Measurements from ENCODE around the gene ARL5A. TPM values are rescaled to one million over a fixed set of nuclear protein-coding genes. Genes with fewer than 3 reads are reported as not detected.
"Not testable (repeated sequence)": the region's sequence is repeated elsewhere in the genome, so short reads cannot be mapped to it uniquely, and the experiment has no call there.

ARL5A gene, protein sequence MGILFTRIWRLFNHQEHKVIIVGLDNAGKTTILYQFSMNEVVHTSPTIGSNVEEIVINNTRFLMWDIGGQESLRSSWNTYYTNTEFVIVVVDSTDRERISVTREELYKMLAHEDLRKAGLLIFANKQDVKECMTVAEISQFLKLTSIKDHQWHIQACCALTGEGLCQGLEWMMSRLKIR
- total RNA-seq (2013) = 70.3 TPM
- polyA plus RNA-seq (10 to 100 TPM; 21.3 to 85.8 (median 74.5) TPM), polyA minus RNA-seq (23.7 and 40.2 TPM in 2 replicates), total RNA-seq (7.2 to 76.5 (median 38.6) reads per million in 11 experiments)

DNA sequence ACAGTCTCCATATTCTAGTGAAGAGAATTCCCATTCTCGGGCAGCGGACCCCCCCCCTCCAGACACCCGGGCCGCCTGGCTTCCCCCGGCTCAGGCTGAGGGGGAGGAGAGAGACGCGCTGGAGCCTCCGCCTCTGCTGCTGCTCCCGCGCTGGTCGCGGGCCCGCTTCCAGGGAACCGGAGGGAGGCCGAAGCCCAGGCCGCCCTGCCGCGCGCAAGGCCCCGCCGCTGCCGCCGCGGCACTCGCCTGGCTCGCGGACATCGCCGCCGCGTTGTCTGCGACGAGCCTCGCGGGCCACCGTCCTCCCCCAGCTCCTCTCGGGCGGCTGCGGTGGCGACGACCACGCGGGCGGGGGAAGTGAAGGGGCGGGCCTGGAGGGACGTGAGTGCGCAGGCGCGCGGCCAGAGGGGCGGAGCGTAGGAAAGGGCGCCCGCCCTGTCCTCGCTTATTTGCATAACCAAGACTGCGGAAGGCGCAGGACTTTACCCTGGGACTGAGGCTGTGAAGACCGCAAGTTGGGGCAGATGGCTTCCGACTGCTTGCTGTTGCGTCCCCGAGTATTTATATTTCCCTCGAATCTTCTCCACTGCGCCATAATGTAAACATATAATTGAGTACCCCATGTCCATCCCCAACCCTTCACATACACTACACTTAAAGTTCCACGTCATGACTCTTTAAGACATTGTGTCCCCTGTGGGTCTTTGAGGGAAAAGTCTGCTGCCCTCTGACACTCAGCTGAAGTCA, at the start of gene ARL5A:
Gene ARL5A (minus strand): TSS at position 279 of the 747 bp plus-strand sequence. CDS start 245 bp downstream, at position 34.
- peak within 1 kb of the TSS; percentile 94 for H3K9ac ChIP-seq (ENCODE audit: insufficient read depth, low read length, poor library complexity, severe bottlenecking)
- H3K27ac ChIP-seq (ENCODE audit: low read depth in 1 of 2, low read length in 2 of 2) = peak within 1 kb of the TSS; percentile 53 to 93
- under 1% methylated on average over 51 of the region's 64 CpGs for WGBS (ENCODE audit: insufficient coverage)
- no peaks in the 10 kb centered on the region for H3K9me3 Mint-ChIP-seq
- intact Hi-C loops (cut with micrococcal nuclease) = loop anchor here (5.0 to 10.0 kb wide), 3 partner anchors 59 to 889 kb away; partner anchors contain the start of genes ARL6IP6 (in 1 of the 2) and PRPF40A (in 1 of the 2)
- TF ChIP-seq CTCF (IDR thresholded peaks at IDR 0.05) = no peak
- H3K4me1 Mint-ChIP-seq = peaks cover 44% of the 10 kb centered on the region
- no peaks in the 10 kb centered on the region for H3K27me3 ChIP-seq (ENCODE audit: control insufficient read depth in 2 of 2, insufficient read depth in 2 of 2, low read length in 2 of 2)
- H3K27ac Mint-ChIP-seq = peak within 1 kb of the TSS; percentile 81 to 96 (median 95)
- no peaks in the 10 kb centered on the region for H3K9me3 ChIP-seq (replicated peaks in 1 of 2; ENCODE audit: control insufficient read depth in 1 of 2, insufficient read depth in 1 of 2, low read length in 2 of 2)
- H3K36me3 Mint-ChIP-seq = peaks cover under 1 to 7% of the 10 kb centered on the region in 2 donors
- H3K4me3 Mint-ChIP-seq = peak within 1 kb of the TSS; percentile 96 to 98
- H3K79me2 ChIP-seq (ENCODE audit: insufficient read depth, low read length) = peaks cover 49% of the 10 kb centered on the region
- peak within 1 kb of the TSS; percentile 94 to 98 (median 95) for H3K4me3 ChIP-seq (replicated peaks in 1 of 3; ENCODE audit: low read depth in 2 of 3, low read length in 3 of 3)
- H3K27me3 Mint-ChIP-seq (ENCODE audit: low read depth in 3 of 3) = no peaks in the 10 kb centered on the region
- peak within 1 kb of the TSS; percentile 95 for H2AFZ ChIP-seq (ENCODE audit: insufficient read depth, low read depth, low read length, poor library complexity, severe bottlenecking)
- DNase-seq = peak; percentile 91 to 97 (median 96)
- H3K4me1 ChIP-seq (ENCODE audit: control insufficient read depth in 1 of 2, insufficient read depth in 2 of 2, low read length in 2 of 2) = peaks cover 22 to 23% of the 10 kb centered on the region in 2 donors
- H3K4me2 ChIP-seq (replicated peaks; ENCODE audit: extremely low read depth, low read length, poor library complexity, severe bottlenecking) = peak within 1 kb of the TSS; percentile 94
- peaks cover 25% of the 10 kb centered on the region for H4K20me1 ChIP-seq (ENCODE audit: insufficient read depth, low read length)
- H3K36me3 ChIP-seq (replicated peaks in 1 of 2; ENCODE audit: control insufficient read depth in 1 of 2, insufficient read depth in 2 of 2, low read length in 2 of 2) = peaks cover 0 to 4% of the 10 kb centered on the region in 2 donors

DNA sequence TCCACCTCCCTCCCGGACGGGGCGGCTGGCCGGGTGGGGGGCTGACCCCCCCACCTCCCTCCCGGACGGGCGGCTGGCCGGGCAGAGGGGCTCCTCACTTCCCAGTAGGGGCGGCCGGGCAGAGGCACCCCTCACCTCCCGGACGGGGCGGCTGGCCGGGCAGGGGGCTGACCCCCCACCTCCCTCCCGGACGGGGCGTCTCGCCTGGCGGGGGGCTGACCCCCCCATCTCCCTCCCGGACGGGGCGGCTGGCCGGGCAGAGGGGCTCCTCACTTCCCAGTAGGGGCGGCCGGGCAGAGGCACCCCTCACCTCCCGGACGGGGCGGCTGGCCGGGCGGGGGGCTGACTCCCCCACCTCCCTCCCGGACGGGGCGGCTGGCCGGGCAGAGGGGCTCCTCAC, 47.4 kb upstream of the ARL5A start:
- WGBS (ENCODE audit: insufficient coverage) = no CpG with 5 or more reads among the region's 34 CpGs
- H3K79me2 ChIP-seq (ENCODE audit: insufficient read depth, low read length); H3K36me3 ChIP-seq (replicated peaks in 1 of 2; ENCODE audit: control insufficient read depth in 1 of 2, insufficient read depth in 2 of 2, low read length in 2 of 2); H3K4me2 ChIP-seq (replicated peaks; ENCODE audit: extremely low read depth, low read length, poor library complexity, severe bottlenecking); H3K9me3 Mint-ChIP-seq; H3K27me3 Mint-ChIP-seq (ENCODE audit: low read depth in 3 of 3); DNase-seq; H3K36me3 Mint-ChIP-seq; H4K20me1 ChIP-seq (ENCODE audit: insufficient read depth, low read length); H3K27ac Mint-ChIP-seq; H2AFZ ChIP-seq (ENCODE audit: insufficient read depth, low read depth, low read length, poor library complexity, severe bottlenecking); intact Hi-C loops (cut with micrococcal nuclease); H3K27ac ChIP-seq (ENCODE audit: low read depth in 1 of 2, low read length in 2 of 2); H3K4me3 Mint-ChIP-seq; H3K4me3 ChIP-seq (replicated peaks in 1 of 3; ENCODE audit: low read depth in 2 of 3, low read length in 3 of 3); H3K9me3 ChIP-seq (replicated peaks in 1 of 2; ENCODE audit: control insufficient read depth in 1 of 2, insufficient read depth in 1 of 2, low read length in 2 of 2); H3K9ac ChIP-seq (ENCODE audit: insufficient read depth, low read length, poor library complexity, severe bottlenecking); H3K27me3 ChIP-seq (ENCODE audit: control insufficient read depth in 2 of 2, insufficient read depth in 2 of 2, low read length in 2 of 2): not testable (repeated sequence)
- H3K4me1 Mint-ChIP-seq = peaks cover 13% of the 10 kb centered on the region
- peaks cover 12 to 15% of the 10 kb centered on the region in 2 donors for H3K4me1 ChIP-seq (ENCODE audit: control insufficient read depth in 1 of 2, insufficient read depth in 2 of 2, low read length in 2 of 2)

Data from CD14-positive monocyte (primary cell).